ENCODE measurements around the gene MXRA7.

The MXRA7 gene

GRCh38 chr17:76695059-76695831, 15.5 kb downstream of the MXRA7 start:
- DNase-seq, result no peak

GRCh38 chr17:76691379-76692191, 19.2 kb downstream of the MXRA7 start:
- DNase-seq, result no peak

- DNase-seq, result no peak
Measured at GRCh38 chr17:76690596-76691280, 20.0 kb downstream of the MXRA7 start.

- no peak for DNase-seq
Measured at GRCh38 chr17:76689859-76690258, 20.9 kb downstream of the MXRA7 start.

GRCh38 chr17:76688165-76688622, 22.6 kb downstream of the MXRA7 start:
- no peak for DNase-seq

DNA sequence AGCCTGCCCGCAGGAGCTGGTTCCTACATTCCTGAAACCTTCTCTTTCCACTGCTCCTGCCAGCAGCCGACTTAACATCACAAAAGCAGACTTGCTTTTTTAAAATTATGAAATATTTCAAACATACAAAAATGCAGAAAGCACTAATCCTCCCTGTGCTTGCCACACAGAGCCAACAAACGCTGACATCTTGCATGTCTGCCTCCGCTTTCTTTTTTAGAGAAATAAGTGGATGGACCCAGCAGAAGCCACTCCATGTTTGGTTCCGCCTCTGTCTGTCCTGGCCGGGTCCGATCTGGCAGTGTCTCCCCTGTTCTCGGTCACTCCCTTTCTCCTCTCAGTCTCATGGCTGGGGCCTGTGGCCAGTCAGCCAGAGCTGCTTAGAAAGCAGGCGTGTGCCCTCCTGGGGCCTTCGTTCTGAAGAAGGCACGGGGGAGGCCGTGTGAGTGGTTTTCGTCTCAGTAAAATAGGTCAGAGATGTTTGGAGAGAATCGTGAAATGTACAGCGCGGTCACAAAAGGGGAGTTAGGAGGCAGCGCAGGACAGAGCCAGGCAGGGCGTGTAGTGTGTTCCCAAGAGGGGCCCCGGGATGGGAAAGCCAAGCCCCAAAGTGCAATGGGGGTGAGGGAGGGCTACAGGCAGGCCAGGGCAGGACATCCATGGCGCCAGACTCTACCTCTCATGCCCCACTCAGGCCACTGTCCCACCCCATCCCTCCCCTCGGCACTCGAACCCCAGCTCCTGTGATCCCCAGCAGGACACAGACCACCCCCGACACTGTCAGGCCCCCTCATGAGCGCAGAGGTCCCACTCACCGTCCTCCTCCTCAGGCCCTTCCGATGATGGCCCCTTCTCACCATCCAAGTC, 23.2 kb downstream of the MXRA7 start:
- no peak for DNase-seq

DNA sequence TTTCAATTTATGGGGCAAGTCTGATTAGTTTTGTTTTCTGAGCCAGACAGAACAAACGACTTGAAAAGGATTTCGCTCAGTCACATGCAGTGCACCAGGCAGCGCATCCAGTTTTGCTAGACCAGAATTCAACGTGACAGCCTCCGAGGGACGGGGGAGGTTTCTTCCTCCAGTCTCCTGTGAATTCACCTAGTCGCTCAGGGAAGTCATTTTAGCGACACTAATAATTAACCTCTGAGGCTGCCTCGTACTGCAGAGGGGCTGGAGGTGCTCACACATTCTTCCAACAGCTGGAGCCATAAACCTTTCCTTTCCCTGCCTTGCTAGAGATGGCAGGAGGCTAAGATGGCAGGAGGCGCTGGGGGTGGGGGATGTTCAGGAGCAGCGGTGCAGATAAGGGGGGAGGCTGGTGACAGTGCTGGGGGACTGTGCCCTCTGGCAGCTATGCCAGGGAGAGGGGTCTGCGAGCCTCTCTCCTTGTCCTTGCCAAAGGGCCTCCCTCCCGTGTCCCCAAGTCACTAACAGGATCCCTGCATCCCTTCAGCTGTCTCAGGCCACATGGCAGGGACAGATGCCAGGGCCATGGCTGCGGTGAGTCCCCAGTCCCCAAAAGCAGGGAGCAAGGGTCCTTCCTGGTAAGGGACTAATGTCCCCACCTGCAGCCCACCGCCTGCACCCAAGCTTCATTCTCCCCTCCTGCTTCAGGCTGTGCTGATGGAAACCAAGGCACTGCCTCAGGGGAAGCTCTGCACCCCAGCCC, 24.0 kb downstream of the MXRA7 start:
- DNase-seq, result no peak

- DNase-seq, result no peak
Measured at GRCh38 chr17:76685846-76686245, 24.9 kb downstream of the MXRA7 start.

DNA sequence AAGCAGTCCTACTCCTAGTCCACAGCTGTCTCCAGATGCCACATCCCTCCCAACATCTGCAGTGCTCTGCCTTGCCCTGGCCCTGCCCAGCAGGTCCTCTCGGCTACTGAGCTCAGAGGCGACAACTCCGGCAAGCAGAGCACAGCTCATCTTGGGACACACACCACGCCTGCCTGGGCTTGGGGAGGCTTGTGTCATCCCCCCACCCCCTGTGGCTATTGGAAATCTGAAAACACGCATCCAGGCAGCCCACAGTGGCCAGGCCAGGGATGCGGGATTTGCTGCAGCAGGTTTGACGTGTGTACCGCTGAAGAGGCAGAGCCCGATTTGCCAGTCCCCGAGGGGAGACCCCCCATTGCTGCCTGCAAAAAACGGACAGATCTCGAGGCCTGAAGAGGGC, 25.4 kb downstream of the MXRA7 start:
- DNase-seq, result no peak

DNA sequence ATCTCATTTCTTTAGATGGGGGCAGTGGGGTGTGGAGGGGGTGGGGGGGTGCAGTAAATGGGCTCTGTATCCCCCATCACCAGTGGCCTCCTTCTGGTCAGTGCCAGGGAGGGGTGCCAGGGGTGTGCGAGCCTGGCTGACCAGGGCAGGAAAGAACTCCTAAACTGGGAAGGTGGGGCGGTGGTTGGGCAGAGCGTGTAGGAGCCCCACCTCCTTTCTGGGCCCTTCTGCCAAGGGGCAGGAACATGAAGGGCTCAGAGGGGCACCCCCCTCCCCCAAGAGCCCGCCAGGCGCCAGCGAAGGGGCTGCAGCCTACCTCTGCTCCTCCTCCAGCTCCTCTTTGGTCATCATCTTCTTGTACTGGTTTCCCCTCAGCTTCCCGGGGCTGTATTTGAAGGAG, 26.0 kb downstream of the MXRA7 start:
- no peak for DNase-seq

GRCh38 chr17:76683921-76684745, 26.6 kb downstream of the MXRA7 start:
- DNase-seq, result no peak

GRCh38 chr17:76683011-76683755, 27.6 kb downstream of the MXRA7 start:
- DNase-seq, result no peak

- no peak for DNase-seq
Measured at GRCh38 chr17:76682296-76682695, 28.5 kb downstream of the MXRA7 start.

DNA sequence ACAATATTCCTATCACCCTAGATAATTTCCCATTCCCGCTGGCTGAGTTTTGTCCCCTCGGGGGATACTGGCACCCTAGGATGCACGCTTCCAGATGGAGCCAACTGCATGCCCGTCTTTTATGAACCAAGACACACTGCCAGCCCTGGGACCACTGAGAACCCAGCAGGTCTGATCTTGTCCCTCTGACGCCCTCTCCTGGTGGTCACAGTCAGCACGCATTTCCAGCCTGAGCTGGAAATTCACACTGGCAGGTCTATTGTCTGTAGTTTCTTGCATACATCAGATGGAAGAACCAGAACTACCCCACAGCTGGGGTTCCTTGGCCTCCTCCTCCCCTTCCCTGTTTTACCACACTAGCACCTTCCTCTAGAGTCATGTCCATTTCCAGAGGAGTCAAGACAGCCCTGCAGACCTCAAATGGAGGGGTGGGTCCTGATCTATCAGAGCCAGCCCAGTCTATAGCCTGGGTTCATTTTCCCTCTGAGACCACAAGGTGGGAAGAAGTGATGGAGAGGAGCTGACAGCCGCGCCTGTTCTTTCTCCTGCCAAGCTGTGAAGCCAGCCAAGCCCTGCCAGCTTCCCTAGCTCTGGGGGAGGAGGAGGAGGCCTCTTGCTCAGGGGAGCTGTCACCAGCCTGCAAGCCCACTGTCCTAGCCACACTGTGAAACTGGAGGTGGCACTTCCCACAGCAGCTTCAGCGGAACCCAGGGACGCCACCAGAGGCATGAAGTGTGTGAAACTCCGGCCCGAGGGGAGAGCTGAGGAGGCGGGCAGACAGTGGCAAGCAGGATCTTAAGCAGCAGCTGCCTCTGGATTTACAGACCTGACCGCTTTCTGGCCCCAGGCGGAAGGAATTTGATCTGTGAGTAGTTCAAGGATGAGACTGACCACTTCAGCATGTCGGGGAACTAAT, 29.3 kb downstream of the MXRA7 start:
- DNase-seq, result peak; percentile 17 to 56

- DNase-seq, result no peak
Measured at GRCh38 chr17:76679239-76679638, 31.5 kb downstream of the MXRA7 start.

- DNase-seq, result no peak
Measured at GRCh38 chr17:76678330-76678729, 32.4 kb downstream of the MXRA7 start.

DNA sequence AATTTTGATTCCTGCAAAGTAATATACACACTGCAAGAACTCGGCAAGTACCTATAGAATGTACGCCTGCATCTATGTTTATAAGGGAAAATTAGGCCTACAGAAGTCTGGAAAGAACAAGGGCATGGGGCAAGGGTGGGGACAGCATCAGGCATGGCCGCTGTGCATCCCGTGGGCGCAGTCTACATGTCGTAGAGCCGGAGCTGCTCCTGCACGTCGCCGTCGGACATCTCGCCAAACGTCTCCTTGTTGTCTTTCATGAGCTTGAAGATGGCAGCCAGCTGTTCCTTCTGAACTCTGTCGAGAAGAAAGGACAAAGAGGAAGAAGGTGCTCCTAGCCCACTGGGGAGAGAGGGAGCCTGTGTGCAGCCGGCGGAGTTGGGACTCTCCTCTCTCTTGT, 33.4 kb downstream of the MXRA7 start:
- no peak for DNase-seq

- DNase-seq, result no peak
Measured at GRCh38 chr17:76676629-76677028, 34.1 kb downstream of the MXRA7 start.

DNA sequence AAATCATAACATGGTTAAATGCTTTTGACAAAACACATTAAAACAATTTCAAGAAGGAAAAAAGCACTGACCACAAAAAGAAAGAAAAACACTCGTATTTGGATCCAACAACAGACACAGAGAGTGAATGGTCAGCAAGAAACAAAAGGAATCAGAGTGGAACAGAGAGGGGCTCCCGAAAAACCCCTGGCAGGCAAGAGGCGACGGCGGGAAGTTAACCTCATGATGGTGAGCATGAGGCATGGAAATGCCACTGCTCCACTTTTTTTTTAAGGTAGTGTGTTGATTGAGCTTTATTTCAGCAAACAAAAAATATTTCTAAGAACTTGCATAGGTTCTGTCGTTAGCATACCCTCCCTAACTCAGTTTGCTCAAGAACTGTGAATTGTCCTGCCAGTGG, 35.1 kb downstream of the MXRA7 start:
- no peak for DNase-seq

Measured in NCI-H1930 (cell line).